ENCODE measurements around the gene EHMT1. TPM values are rescaled to one million over a fixed set of nuclear protein-coding genes. Genes with fewer than 3 reads are reported as not detected.

EHMT1 gene
- total RNA-seq, 1 donor = 43.6 TPM

DNA sequence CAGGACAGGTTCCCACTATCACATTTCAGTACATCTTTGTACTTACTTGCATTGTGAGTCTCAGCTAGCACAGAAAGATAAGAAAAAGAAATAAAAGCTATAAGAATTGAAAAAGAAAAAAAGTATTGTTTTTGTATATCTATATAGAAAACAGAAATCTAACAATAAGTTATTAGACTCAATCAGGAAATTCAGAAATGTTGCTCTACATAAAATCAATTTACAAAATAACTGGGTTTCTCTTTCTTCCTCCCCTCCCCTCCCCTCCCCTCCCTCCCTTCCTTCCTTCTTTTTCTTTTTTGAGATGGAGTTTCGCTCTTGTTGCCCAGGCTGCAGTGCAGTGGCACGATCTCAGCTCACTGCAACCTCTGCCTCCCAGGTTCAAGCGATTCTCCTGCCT is 251.6 kb downstream of the EHMT1 start:
- H3K4me3 ChIP-seq (ENCODE audit: low read depth, low read length) = no peak overlapping the region
- TF ChIP-seq CTCF (IDR thresholded peaks at IDR 0.05; ENCODE audit: insufficient read depth, low read depth, low read length) = no peak
- DNase-seq (ENCODE audit: low read depth) = no peak

- no peak for TF ChIP-seq CTCF (IDR thresholded peaks at IDR 0.05; ENCODE audit: insufficient read depth, low read depth, low read length)
- H3K4me3 ChIP-seq (ENCODE audit: low read depth, low read length) = no peak overlapping the region
- no peak for DNase-seq (ENCODE audit: low read depth)
These were observed 253.5 kb downstream of the EHMT1 start for GRCh38 chr9:137872296-137872695.

DNA sequence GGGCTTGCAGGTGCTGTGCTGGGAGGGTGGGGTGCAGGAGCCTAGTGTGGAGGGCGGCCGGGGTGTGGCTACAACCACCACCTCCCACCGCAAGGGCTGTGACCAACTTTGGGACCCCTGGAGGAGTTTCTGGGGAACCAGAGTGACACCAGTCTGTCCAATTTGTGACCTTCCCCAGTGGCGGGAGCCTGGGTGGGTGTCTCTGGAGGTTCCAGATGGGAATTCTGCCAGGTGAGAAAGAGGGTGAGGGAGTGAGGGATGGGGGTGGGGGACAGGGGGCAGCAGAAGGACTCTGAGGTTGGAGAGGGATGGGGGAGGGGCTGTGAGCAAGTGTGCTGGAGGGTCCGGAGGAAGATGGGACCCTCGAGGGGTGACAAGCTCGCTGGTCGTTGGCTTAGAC is 254.6 kb downstream of the EHMT1 start:
- H3K4me3 ChIP-seq (ENCODE audit: low read depth, low read length) = no peak overlapping the region
- no peak for TF ChIP-seq CTCF (IDR thresholded peaks at IDR 0.05; ENCODE audit: insufficient read depth, low read depth, low read length)
- DNase-seq (ENCODE audit: low read depth) = no peak

DNA sequence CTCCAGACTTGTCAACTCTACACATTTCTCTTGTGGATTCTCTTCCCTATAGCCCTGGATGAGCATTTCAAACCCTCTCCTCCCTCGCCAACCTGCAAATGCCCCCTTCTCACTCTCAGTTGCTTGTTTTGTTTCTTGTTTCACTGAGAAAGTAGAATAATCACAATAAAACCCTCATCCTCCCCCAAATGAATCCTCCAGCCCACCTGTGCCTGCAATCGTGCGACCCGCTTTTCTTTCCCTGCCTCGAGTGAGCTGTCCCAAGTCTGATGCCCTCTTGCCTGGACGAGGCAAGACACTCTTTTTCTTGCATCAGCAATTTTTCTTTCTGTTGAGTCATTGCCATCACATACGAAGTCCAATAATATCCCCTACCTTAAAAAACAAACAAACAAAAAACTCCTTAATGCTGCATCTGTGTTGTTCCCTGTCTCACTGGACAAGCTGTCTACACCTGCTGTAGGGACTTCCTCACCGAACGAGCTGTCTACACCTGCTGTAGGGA is 255.1 kb downstream of the EHMT1 start:
- no peak overlapping the region for H3K4me3 ChIP-seq (ENCODE audit: low read depth, low read length)
- TF ChIP-seq CTCF (IDR thresholded peaks at IDR 0.05; ENCODE audit: insufficient read depth, low read depth, low read length) = no peak
- DNase-seq (ENCODE audit: low read depth) = no peak

GRCh38 chr9:137875354-137875753 is 256.5 kb downstream of the EHMT1 start:
- H3K4me3 ChIP-seq (ENCODE audit: low read depth, low read length) = no peak overlapping the region
- no peak for DNase-seq (ENCODE audit: low read depth)
- TF ChIP-seq CTCF (IDR thresholded peaks at IDR 0.05; ENCODE audit: insufficient read depth, low read depth, low read length) = no peak

- no peak for TF ChIP-seq CTCF (IDR thresholded peaks at IDR 0.05; ENCODE audit: insufficient read depth, low read depth, low read length)
- H3K4me3 ChIP-seq (ENCODE audit: low read depth, low read length) = no peak overlapping the region
- DNase-seq (ENCODE audit: low read depth) = no peak
These were observed 257.0 kb downstream of the EHMT1 start for GRCh38 chr9:137875846-137876245.

DNA sequence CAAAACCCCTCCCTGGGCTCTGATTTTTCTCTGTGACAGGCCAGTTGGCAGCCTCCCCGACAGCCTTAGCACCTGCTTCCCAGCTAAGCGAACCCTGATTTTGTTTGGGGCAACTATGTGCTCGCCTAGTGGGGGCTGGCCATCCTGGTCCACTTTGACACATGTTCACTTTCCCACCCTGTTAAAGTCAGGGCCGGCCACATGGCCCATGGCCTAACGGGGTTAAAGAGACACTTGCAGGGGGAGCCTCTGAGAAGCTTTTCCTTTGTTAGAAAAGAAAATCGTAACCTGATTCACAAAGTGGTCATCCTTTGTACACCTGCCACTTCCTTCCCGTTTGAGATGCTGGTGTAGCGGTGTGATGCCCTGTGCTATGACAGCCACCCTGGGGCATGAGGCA is 257.5 kb downstream of the EHMT1 start:
- no peak overlapping the region for H3K4me3 ChIP-seq (ENCODE audit: low read depth, low read length)
- TF ChIP-seq CTCF (IDR thresholded peaks at IDR 0.05; ENCODE audit: insufficient read depth, low read depth, low read length) = no peak
- DNase-seq (ENCODE audit: low read depth) = no peak
